Osteocyte (in vitro differentiated cells): ENCODE data around the gene TOM1L1. TPM values are rescaled to one million over a fixed set of nuclear protein-coding genes. Genes with fewer than 3 reads are reported as not detected.
A peak's percentile ranks its signal among the peaks of the same experiment; 100 is the strongest.

ENCODE experiments used
- DNase-seq: peaks from one replicate; pipeline ENCODE4 v3.0.0; 2021; ENCODE audit warnings: mixed read lengths; ENCODE audit not compliant: unreplicated experiment; ENCODE audit errors: extremely low spot score
- H3K27ac Mint-ChIP-seq: one replicate; pipeline ENCODE4 v1.8.0; 2021; ENCODE audit warnings: mild to moderate bottlenecking, mixed read lengths; ENCODE audit not compliant: unreplicated experiment
- H3K27me3 Mint-ChIP-seq: one replicate; pipeline ENCODE4 v1.8.0; 2021; ENCODE audit warnings: mixed read lengths; ENCODE audit not compliant: unreplicated experiment
- H3K36me3 Mint-ChIP-seq: one replicate; pipeline ENCODE4 v1.8.0; 2021; ENCODE audit warnings: mixed read lengths; ENCODE audit not compliant: unreplicated experiment
- H3K4me1 Mint-ChIP-seq: one replicate; pipeline ENCODE4 v1.8.0; 2021; ENCODE audit warnings: mixed read lengths; ENCODE audit not compliant: unreplicated experiment
- H3K4me3 Mint-ChIP-seq: one replicate; pipeline ENCODE4 v1.8.0; 2021; ENCODE audit warnings: mild to moderate bottlenecking, moderate library complexity, mixed read lengths; ENCODE audit not compliant: unreplicated experiment
- H3K9me3 Mint-ChIP-seq: one replicate; pipeline ENCODE4 v1.8.0; 2021; ENCODE audit warnings: mixed read lengths; ENCODE audit not compliant: unreplicated experiment
- CTCF ChIP-seq: fragments of 200-600 bp; sonication (generic); IDR thresholded peaks from 2 replicates; pipeline ENCODE4 v1.5.0; 2021; ENCODE audit warnings: antibody characterized with exemption, mild to moderate bottlenecking, moderate library complexity
- total RNA-seq: library from RNA; stranded (reverse); gene quantifications from 2 replicates; pipeline ENCODE4 v1.2.1, GENCODE V29; 2021

Gene TOM1L1
- total RNA-seq, 1 donor from 2014 or later = 33.9 TPM

DNA sequence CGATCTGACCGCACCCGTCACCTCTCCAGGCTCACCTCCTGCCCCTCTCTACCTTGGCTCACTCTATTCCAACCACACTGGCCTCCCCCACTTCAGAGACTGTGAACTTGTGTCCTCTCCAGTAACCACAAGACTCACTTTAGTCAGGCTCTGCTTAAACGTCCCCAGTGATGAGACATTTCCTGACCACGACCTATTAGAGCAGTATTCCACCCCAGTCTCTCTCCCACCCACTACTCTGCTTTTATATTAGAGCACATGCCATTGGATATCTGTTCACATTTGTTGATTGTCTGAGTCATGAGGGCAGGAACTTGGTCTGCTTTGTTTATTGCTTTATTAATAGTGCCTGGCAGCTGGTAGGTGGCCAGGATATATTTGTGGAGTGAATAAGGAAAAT is 47.7 kb downstream of the TOM1L1 start:
- H3K27ac Mint-ChIP-seq = peak overlapping the region; percentile 50
- peaks cover 35% of the 10 kb centered on the region for H3K36me3 Mint-ChIP-seq
- no peaks in the 10 kb centered on the region for H3K9me3 Mint-ChIP-seq
- no peak for DNase-seq
- no peak for TF ChIP-seq CTCF
- H3K4me3 Mint-ChIP-seq = no peak overlapping the region
- H3K4me1 Mint-ChIP-seq = peaks cover 18% of the 10 kb centered on the region
- H3K27me3 Mint-ChIP-seq = no peaks in the 10 kb centered on the region

DNA sequence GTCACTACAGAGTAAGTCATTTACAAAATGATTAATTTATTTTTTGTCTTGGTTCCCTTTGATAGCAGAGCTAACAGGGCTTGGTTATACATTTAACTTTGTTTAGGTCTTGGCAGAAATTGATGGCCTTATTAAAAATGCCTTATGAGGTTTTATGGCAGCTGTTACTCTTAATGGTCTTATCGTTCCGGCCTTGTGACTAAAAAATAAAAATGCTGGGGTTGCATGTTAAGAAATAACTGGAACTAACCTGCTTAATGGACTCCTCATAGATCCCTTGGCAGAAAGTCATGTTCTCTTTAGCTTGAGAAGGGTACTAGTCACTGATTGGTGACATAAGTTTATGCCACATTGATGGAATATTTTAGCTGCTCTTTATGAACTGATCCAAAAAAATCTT is 49.5 kb downstream of the TOM1L1 start:
- DNase-seq = no peak
- Mint-ChIP-seq H3K9me3 (no peaks in the 10 kb centered on the region), H3K36me3 (peaks cover 39% of the 10 kb centered on the region), H3K4me1 (peaks cover 11% of the 10 kb centered on the region), H3K4me3 (no peak overlapping the region), H3K27me3 (no peaks in the 10 kb centered on the region), H3K27ac (no peak overlapping the region)
- no peak for TF ChIP-seq CTCF

DNA sequence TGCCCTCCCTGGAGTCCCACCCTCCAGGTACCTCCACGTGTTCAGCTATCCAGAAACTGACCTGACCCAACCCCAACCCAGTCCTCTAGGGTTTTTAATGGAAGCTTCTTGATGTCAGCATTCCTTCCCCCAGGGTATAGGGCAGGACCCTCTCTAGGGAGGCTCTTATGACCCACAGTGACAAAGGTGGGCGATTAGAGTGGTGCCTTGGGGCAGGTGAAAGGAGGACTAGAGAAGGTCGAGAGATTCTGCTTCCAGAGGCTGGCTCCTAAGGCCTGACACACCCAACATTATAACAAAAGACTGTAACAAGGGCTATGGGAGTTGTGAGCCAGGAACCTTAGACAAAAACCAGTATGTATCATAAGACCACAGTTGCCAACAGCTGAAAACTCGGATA is 50.6 kb downstream of the TOM1L1 start:
- Mint-ChIP-seq H3K9me3 (no peaks in the 10 kb centered on the region), H3K36me3 (peaks cover 37% of the 10 kb centered on the region)

GRCh38 chr17:54956791-54957190 is 56.1 kb downstream of the TOM1L1 start:
- Mint-ChIP-seq H3K27me3 (no peaks in the 10 kb centered on the region), H3K4me3 (no peak overlapping the region), H3K36me3 (peaks cover 41% of the 10 kb centered on the region), H3K27ac (no peak overlapping the region), H3K4me1 (no peaks in the 10 kb centered on the region), H3K9me3 (no peaks in the 10 kb centered on the region)
- TF ChIP-seq CTCF = no peak
- DNase-seq = no peak

More for the DNA sequence above, 50.6 kb downstream of the TOM1L1 start:
- no peak for DNase-seq
- no peaks in the 10 kb centered on the region for H3K27me3 Mint-ChIP-seq
- no peak for TF ChIP-seq CTCF
- no peak overlapping the region for H3K27ac Mint-ChIP-seq
- H3K4me3 Mint-ChIP-seq = no peak overlapping the region
- peaks cover 5% of the 10 kb centered on the region for H3K4me1 Mint-ChIP-seq

GRCh38 chr17:54967621-54968261 is 67.1 kb downstream of the TOM1L1 start:
- no peak for DNase-seq
- H3K27me3 Mint-ChIP-seq = no peaks in the 10 kb centered on the region
- H3K9me3 Mint-ChIP-seq = no peaks in the 10 kb centered on the region
- H3K4me3 Mint-ChIP-seq = no peak overlapping the region
- H3K36me3 Mint-ChIP-seq = peaks cover 13% of the 10 kb centered on the region
- H3K27ac Mint-ChIP-seq = no peak overlapping the region
- H3K4me1 Mint-ChIP-seq = peaks cover 21% of the 10 kb centered on the region
- TF ChIP-seq CTCF = no peak
